GM10847 (cell line): Measurements from ENCODE around the gene ABCG2.

Experiments
- POLR2A ChIP-seq: IDR thresholded peaks from 2 replicates; pipeline ENCODE4 v1.6.1; 2011; ENCODE audit not compliant: insufficient read length; ENCODE audit errors: extremely low read depth

The ABCG2 gene

DNA sequence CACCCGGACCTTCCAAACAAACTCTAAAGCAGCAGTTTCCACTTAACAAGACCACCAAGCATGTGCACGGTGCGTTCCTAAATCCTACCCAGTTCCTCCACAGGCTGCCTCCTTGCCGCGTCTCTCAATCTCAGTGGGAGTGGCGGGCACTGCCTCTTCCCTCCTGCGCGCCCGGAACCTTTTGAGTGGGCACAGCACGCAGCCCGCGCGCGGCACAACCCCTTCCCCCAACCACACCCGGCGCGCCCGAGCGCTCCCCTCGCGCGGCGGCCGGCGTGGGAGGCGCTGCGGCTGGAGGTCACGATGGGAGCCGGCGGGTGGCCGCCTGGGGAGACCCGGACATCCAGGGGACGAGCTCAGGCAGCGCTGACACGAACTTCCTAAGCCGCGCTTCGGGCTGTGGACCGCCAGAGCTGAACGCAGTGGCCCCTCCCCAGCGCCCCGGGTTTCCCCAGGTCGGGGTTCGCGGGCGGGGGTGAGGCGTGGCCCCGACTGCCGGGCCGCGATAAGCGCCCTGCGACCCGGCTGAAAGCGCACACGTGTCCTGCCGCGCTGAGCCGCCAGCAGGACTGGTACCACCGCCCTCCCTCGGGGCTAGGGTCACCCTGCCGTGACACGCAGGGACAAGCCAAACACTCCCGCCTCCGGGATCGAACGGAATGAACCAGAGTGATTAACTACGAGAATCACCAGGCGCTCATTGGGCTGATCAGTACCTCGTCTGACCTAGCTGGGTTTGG lies at the start of gene ABCG2:
Gene ABCG2 (minus strand): TSS at position 151 of the 740 bp plus-strand sequence. CDS start 18,644 bp downstream, outside the sequence.
- TF ChIP-seq POLR2A = no peak

DNA sequence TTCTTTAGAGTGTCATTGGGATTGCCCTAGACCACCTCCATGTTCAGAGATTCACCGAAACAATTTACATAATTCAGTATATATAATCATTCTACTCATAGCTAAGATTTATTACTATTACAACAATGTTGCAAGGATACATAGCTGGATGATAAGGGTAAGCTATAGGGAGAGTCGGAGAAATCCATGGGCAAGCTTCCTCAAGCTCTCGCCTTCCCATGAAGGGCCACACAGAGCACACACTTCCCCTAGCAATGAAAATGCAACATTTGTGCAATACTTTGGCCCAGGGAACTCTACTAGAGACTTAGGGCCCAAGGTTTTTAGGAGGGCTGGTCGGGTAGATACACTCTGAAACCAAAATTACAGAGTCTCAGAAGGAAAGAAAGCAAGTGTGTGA lies 49.7 kb upstream of the ABCG2 start:
- no peak for TF ChIP-seq POLR2A

GRCh38 chr4:88207171-88207570 lies 48.7 kb upstream of the ABCG2 start:
- no peak for TF ChIP-seq POLR2A

- TF ChIP-seq POLR2A = no peak
Observed at GRCh38 chr4:88204882-88205281, 46.4 kb upstream of the ABCG2 start.

- TF ChIP-seq POLR2A = no peak
Observed at GRCh38 chr4:88202443-88202842, 44.0 kb upstream of the ABCG2 start.

- no peak for TF ChIP-seq POLR2A
Observed at GRCh38 chr4:88200186-88200585, 41.7 kb upstream of the ABCG2 start.

- TF ChIP-seq POLR2A = no peak
Observed at GRCh38 chr4:88196523-88197185, 38.2 kb upstream of the ABCG2 start.

DNA sequence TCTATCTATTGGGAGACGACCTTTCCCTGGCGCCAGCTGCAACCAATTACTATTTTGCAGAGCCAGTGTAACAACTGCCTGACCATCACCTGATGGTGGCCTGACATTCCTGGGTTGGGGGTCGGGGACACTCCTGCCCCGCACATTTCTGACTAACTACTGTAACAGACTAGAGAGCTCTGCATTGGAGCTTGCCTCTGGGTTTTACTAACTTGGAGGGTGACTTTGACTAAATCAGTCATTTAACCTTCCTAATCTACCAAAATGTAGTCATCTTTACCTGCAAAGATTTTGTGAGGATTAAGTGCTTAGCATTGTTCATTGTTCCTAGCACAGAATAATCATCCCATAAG lies 37.5 kb upstream of the ABCG2 start:
- no peak for TF ChIP-seq POLR2A

DNA sequence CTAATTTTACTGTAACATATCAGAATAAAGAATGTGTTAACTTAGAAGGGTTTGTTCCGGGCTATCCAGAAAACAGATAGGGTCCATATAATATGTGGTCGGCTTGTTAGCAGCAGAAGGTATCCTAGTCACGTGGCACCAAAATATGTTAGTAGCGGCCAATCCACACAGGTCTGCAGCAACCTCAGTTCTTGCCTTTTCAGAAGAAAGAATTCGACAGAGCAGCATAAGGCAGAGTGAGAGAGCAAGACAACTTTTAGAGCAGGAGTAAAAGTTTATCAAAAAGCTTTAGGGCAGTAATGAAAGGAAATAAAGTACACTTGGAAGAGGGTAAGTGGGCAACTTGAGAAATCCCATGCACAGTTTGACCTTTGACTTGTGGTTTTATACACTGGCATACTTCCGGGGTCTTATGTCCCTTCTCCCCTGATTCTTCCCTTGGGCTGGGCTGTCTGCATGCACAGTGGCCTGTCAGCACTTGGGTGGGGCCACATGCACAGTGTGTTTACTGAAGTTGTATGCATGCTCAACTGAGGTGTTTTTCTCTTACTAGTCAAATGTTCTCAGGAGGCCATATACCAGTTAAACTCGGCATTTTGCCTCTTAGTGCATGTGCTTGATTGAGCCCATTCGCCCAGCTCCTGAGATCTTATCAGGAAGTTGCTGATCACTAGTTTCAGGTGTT lies 37.0 kb upstream of the ABCG2 start:
- no peak for TF ChIP-seq POLR2A

DNA sequence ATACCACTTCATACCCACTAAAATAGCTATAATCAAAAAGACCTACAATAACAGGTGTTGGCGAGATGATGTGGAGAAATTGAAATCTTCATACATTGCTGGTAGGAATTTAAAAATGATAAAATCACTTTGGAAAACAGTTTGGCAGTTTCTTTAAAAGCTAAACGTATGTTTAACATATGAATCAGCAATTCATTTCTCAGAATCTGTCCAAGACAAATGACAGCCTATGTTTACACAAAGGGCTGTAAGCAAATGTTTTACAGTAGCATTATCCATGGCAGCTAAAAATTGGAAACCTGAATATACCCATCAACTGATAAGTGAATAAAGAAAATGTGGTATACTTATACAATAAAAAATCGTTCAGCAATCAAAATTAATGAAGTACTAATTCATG lies 33.0 kb upstream of the ABCG2 start:
- no peak for TF ChIP-seq POLR2A

DNA sequence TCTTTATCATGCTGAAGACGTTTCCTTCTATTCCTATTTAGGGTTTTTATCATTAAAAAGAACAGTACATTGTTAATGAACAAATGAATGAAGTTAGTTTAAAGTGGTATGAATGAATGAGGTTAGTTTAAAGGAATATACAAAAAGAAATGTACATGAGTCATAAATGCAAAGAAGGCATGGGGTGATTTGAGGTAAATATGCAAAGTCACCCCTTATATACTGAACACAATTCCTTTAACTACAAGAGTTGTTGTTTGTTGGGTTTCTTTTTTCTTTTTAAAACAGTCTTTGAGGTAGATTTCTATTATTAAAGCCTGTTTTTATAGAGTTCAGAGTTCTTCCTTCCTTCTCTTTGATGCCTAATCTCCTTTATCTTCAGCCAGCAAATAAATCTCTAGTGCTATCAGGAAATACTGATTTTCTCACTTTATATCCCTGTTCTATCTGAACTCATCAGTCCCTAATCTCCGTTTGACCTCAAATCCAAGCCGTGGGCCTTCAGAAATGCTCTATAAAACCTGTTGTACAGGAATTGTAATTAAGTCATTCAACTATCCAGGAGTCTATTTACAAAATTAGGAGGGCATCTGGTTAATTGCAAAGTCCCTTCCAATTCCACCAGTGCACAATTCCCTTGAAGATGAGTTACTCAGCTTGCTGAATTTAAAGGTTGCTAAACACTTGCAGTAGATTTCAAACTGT lies 31.6 kb upstream of the ABCG2 start:
- no peak for TF ChIP-seq POLR2A

GRCh38 chr4:88189418-88189738 lies 30.9 kb upstream of the ABCG2 start:
- TF ChIP-seq POLR2A = no peak

- TF ChIP-seq POLR2A = no peak
Observed at GRCh38 chr4:88188738-88189417, 30.4 kb upstream of the ABCG2 start.

GRCh38 chr4:88187766-88188165 lies 29.3 kb upstream of the ABCG2 start:
- no peak for TF ChIP-seq POLR2A

- TF ChIP-seq POLR2A = no peak
Observed at GRCh38 chr4:88185906-88186305, 27.5 kb upstream of the ABCG2 start.
